ENCODE measurements around the gene RUNX2.
A peak's percentile ranks its signal among the peaks of the same experiment; 100 is the strongest.
"Not testable (repeated sequence)": the region's sequence is repeated elsewhere in the genome, so short reads cannot be mapped to it uniquely, and the experiment has no call there.

RUNX2 gene

DNA sequence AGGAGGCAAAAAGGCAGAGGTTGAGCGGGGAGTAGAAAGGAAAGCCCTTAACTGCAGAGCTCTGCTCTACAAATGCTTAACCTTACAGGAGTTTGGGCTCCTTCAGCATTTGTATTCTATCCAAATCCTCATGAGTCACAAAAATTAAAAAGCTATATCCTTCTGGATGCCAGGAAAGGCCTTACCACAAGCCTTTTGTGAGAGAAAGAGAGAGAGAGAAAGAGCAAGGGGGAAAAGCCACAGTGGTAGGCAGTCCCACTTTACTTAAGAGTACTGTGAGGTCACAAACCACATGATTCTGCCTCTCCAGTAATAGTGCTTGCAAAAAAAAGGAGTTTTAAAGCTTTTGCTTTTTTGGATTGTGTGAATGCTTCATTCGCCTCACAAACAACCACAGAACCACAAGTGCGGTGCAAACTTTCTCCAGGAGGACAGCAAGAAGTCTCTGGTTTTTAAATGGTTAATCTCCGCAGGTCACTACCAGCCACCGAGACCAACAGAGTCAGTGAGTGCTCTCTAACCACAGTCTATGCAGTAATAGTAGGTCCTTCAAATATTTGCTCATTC is at the start of gene RUNX2:
RUNX2 (plus strand) TSS at position 375 of the 567 bp plus-strand sequence. CDS start 397 bp downstream, outside the sequence.
- DNase-seq (ENCODE audit: low read depth) = peak; percentile 22

DNA sequence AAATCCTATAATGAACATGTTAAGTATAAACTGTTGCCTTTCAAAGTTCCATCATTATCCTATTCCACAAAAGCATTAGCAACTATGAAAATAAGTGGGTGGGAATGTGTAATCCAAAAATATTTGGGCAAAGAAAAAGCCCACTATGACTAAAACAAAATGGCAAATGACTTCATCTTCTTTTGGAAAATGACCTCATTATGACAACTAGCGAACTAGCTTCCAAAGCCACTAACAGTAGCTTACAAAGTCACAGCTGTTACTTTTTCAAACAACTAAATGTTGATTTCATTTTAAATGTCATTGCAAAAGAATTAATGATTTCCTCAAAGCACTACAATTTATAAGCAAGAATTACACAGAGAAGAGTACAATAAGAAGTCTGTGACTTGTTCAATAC is 49.8 kb upstream of the RUNX2 start:
- DNase-seq (ENCODE audit: low read depth) = no peak

DNA sequence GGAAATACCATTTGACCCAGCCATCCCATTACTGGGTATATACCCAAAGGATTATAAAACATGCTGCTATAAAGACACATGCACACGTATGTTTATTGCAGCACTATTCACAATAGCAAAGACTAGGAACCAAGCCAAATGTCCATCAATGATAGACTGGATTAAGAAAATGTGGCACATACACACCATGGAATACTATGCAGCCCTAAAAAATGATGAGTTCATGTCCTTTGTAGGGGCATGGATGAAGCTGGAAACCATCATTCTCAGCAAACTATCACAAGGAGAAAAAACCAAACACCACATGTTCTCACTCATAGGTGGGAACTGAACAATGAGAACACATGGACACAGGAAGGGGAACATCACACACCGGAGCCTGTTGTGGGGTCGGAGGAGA is 41.4 kb upstream of the RUNX2 start:
- not testable (repeated sequence) for DNase-seq (ENCODE audit: low read depth)

DNA sequence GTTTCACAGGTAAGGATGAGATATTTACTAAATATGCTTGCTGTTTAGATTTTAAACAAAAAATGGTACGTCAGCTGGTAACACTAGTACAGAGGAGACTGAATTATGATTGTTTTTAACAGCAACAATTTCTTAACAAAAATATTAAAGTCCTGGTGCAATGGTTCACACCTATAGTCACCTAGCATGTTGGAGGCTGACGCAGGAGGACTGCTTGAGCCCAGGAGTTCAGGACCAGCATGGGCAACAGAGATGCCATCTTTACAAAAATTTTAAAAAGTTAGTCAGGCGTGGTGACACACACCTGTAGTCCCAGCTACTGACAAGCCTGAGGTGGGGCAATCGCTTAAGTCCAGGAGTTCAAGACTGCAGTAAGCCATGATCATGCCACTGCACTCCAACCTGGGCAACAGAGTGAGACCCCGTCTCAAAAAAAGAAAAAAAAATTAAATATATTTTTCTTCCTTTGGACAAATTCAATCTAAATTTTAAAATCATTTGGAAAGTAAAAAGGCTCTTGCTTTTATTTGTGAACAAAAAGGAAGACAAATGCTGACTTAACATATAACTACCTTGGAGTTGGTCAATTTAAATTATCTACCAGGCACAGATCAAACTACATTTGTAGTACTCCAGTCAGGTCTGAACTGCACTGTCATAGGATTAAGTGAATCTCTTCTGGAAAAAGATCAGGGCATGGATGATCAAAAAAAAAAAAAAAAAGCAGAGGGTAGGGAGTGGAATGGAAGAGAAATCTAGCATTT is 38.2 kb upstream of the RUNX2 start:
- no peak for DNase-seq (ENCODE audit: low read depth)

DNA sequence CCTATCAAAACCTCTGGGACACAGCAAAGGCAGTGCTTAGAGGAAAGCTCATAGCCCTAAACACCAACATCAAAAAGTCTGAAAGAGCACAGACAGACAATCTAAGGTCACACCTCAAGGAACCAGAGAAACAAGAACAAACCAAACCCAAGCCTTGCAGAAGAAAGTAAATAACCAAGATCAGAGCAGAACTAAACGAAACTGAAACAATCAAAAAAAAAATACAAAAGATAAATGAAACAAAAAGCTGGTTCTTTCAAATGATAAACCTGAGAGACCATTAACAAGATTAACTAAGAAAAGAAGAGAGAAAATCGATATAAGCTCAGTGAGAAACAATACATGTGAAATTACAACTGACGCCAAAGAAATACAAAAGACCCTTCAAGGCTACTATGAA is 34.8 kb upstream of the RUNX2 start:
- DNase-seq (ENCODE audit: low read depth) = no peak

DNA sequence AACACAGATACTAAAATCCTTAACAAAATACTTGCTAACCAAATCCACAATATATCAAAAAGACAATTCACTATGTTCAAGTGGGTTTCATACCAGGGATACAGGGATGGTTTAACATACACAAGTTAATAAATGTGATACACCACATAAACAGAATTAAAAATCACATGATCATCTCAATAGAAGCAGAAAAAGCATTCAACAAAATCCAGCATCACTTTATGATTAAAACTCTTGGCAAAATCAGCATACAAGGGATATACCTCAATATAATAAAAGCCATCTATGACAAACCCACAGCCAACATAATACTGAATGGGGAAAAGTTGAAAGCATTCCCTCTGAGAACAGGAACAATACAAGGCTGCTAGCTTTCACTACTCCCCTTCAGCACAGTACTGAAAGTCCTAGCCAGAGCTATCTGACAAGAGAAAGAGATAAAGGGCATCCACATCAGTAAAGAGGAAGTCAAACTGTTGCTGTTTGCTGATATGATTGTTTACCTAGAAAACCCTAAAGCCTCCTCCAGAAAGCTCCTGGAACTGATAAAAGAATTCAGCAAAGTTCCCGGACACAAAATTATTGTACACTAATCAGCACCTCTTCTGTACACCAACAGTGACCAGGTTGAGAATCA is 33.9 kb upstream of the RUNX2 start:
- DNase-seq (ENCODE audit: low read depth) = not testable (repeated sequence)

DNA sequence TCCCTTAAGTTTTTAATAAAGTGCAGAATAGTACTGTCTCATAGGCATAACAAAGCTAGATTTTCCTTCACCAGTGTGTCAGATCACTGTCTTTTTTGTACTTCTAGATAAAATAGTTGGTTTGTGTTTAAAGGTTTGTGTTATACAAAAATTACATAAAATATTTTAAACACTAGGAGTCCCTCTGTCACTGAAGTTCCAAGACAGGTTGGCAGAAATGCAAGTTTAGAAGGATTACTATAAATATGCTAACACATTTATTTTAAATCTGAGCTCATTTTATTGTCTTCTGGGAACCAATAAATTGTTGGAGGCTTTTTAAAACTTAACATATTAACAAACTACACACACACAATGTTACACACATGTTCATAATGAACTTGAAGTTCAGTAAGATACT is 30.8 kb upstream of the RUNX2 start:
- no peak for DNase-seq (ENCODE audit: low read depth)

DNA sequence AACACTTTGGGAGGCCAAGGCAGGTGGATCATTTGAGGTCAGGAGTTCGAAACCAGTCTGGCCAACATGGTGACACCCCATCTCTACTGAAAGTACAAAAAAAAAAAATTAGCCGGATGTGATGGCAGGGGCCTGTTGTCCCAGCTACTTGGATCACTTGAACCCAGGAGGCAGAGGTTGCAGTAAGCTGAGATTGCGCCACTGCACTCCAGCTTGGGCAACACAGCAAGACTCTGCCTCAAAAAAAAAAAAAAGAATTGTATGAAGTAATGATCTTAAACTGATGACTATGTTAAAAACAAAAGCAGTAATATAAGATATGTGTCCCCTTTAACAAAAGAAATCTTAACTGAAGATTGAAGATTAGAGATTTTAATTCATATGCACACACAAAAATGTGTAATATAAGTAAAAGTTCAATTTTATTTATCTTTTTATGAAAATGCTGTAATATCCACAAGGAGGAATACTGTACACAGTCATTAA is 29.0 kb upstream of the RUNX2 start:
- no peak for DNase-seq (ENCODE audit: low read depth)

DNA sequence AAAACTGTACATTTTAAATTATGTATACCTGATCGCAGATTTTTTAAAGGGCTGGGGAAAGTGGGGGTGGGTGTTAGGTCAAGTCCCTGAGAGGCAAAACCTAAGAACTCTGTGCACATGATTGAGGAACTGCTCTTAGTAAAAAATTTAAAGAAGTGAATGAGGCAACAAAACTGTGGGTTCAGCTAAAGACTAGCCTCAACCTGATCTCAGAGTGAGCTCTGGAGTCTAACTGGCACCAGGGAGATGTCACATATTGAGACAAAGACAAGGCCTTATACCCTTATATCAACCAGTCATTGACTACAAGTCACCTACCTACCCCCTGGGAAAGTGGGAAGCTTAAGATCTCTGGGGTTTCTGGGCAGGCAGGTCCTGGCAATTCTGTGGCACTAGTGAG is 27.4 kb upstream of the RUNX2 start:
- no peak for DNase-seq (ENCODE audit: low read depth)

DNA sequence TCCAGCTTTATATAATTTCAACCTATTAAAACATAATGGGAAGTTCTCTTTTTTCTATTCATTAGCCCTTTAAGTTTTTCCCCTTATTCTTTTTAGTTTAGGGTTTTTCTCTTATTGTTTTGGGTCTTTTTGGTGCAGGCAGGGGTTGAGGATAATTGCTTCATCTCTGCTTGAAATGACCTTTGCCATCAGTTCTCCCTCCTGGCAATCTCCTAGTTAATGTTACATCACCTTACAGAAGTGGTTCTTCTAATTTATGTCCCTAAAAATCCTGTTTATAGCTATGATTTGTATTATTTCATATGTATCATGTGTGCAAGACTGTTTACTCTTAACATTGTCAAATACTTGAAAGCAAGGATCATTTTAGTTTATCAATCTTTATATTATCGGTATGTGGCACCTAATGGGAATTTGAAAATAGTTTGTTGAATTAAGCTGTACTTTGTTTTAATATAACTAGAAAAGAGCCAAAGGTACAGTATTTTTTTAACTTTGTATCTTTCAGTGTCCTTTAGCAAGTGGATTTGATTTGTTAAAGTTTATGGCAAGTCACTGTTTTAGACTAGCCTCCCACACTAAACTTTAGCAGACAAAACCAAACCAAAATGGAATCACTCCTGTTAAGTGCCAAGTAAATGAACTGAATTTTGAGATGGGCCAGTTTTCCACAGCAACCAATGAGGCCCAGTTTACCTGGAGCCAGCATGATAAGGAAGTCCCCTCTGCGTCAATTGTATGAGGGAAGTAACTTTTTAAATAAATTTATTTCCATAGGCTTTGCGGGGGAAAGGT is 26.6 kb upstream of the RUNX2 start:
- DNase-seq (ENCODE audit: low read depth) = no peak

DNA sequence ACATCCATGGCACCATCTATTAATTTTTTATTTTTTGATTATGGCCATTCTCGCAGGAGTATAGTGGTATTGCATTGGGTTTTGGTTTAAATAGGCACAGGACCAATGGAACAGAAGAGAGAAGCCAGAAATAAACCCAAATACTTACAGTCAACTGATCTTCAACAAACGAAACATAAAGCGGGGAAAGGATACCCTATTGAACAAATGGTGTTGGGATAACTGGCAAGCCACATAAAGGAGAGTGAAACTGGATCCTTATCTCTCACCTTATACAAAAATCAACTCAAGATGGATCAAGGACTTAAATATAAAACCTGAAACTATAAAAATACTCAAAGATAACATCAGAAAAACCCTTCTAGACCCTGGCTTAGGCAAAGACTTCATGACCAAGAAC is 25.3 kb upstream of the RUNX2 start:
- no peak for DNase-seq (ENCODE audit: low read depth)

DNA sequence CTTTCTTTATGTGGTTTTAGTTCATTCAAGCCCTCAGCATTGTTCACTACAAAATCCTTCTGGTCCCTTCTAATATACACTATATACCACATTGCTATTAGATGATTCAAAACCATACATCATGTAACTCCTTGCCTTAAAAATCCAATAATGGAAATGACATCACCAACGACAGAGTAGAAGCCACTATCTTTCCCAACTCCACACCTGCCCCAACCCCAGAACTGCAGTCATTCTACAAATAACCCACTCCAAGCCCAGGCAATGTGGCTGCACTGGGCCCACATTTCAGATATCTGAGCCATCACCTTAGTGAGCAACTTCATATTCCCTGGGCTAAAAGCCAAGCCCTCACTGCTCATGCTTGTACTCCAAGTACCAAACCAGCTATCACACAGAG is 22.6 kb upstream of the RUNX2 start:
- DNase-seq (ENCODE audit: low read depth) = no peak

DNA sequence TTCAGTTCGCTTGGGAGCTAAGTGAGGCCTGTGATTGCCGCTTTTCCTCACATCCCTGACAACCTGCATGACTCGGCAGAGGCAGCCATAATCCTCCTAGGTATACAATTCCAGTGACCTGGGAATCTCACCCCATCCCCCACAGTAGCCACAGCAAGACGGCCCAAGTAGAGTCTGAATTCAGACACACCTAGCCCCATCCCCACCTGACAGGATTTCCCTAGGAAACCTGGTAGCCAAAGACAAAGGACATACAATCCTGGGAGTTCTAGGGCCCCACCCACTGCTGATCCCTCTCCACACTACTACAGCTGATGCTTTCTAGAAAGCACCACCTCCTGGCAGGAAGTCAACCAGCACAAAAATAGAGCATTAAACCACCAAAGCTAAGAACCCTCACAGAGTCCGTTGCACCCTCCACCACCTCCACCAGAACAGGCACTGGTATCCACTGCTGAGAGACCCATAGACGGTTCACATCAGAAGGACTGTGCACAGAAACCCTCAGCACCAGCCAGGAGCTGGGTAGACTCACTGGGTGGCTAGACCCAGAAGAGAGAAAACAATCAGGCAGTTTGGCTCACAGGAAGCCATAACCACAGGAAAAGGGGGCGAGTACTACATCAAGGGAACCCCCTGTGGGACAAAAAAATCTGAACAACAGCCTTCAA is 17.9 kb upstream of the RUNX2 start:
- DNase-seq (ENCODE audit: low read depth) = no peak

DNA sequence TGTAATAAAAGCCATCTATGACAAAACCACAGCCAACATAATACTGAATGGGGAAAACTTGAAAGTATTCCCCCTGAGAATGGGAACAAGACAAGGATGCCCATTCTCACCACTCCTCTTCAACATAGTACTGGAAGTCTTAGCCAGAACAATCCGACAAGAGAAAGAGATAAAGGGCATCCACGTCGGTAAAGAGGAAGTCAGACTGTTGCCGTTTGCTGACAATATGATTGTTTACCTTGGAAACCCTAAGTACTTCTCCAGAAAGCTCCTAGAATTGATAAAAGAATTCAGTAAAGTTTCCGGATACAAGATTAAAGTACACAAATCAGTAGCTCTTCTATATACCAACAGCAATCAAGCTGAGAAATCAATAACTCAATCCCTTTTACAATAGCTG is 14.0 kb upstream of the RUNX2 start:
- DNase-seq (ENCODE audit: low read depth) = no peak

DNA sequence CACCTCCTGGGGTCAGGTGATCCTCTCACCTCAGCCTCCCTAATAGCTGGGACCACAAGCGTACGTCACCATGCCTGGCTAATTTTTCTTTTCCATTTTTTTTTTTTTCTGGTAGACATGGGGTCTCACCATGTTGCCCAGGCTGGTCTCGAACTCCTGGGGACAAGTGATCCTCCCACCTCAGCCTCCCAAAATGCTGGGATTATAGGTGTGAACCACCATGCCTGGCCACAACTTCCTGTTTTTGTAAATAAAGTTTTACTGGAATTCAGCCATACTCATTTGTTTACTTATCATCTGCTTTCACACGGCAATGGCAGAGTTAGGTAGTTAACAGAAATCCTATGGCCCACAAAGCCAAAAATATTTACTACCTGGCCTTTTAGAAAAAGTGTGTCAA is 7.8 kb upstream of the RUNX2 start:
- DNase-seq (ENCODE audit: low read depth) = no peak

DNA sequence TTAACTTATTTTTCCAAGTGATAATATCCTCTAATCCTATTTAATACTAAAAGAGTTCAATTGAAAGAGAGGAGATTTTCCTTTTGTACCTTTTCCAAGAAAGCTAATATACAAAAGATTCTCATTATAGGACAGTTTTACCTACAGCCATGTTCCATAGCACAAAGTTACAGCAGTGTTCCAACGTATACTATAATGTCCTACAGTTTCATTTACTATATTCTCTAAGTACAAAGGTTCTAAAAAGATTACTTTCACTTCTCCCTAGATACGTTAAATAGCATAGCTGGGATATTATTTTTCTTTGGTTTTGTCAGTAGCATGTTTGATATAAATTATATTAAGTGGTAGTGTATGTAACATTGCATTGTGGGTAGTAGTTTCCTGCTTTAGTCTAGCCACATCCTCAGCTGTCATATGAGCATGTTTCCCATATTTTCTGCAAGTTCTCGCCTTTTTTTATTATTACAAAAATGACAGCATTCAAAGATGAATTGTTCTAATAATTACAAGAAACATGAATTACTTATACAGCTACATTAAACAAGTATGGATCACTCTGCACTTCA is 4.4 kb upstream of the RUNX2 start:
- DNase-seq (ENCODE audit: low read depth) = no peak

DNA sequence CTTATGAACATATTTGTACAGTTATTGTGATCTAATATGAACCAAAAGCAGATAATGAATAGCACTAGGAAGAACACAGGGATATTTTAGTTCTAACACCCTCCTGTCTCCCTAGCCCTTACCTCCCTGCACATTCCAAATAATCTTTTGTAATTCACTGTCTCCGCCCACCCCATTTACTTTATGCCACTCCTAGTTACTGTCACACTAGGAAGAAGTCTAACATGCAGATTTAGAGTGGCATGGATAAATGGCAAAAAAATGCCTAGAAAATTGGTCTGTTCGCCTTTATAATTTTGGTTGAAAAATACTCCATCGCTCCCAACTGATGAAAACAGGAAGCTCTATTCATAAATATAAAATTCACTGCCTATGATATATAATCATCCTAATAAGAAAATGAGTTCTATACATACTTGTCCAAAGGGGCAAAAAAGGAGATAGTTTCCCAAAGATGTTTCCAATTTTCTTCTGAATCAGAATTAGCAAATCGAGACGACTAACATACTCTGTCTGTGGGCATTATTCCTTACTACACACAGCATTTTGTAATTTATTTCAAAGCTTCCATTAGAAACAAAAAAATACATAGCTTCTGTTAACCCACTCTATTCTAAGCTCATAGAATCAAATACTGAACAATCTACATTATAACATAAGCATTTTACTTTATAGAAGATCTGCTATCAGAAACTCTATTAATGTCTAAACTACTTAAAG is 1.3 kb upstream of the RUNX2 start:
- no peak for DNase-seq (ENCODE audit: low read depth)

DNA sequence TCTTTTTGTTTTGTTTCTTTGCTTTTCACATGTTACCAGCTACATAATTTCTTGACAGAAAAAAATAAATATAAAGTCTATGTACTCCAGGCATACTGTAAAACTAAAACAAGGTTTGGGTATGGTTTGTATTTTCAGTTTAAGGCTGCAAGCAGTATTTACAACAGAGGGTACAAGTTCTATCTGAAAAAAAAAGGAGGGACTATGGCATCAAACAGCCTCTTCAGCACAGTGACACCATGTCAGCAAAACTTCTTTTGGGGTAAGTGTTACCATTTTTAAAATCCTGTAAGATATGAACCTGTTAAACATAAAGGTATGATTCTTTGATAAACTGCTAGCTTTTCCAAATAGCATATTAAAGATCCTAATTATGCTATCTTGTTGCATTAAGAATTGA is 393 bp downstream of the RUNX2 start:
- DNase-seq (ENCODE audit: low read depth) = no peak

DNA sequence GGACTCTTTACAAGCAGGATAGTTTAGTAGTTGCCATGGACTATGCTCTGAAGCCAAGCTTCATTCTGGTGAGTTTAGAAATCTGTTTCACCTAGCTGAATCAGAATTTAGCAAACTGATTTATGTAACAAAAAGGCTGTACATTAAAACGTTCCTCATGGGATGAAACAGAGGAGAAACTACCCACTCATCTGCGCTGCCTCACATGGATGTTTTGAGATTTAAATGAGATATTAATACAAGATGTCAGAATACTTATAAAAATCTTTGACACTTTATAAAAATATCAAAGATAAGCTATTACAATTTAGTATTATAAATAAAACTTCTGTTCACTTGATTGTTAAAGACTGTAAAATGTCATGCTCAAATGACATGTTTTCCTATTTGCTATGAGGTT is 16.8 kb downstream of the RUNX2 start:
- DNase-seq (ENCODE audit: low read depth) = no peak

DNA sequence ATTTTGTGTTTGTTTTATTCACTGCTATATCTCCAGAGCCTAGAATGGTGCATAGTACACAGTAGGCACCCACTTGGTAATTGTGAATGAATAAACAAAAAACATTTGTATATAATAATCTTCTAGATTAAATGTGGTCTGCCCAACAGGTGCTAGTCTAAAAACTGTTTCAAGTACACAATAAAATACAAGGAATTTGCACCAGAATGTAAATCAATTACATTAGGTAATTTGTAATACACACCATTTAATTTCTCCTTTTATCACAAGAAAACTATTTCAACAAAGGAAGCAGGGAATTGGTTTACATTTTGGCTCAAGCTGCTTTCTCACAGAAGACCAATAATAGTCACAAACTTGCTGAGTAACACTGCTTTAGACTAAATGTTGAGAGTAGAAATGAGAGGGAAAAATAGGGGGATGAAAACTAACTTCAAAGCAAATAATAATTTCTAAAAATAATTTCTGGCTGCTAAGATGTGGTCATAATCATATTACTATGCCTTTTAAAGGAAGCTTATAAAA is 22.1 kb downstream of the RUNX2 start:
- no peak for DNase-seq (ENCODE audit: low read depth)

DNA sequence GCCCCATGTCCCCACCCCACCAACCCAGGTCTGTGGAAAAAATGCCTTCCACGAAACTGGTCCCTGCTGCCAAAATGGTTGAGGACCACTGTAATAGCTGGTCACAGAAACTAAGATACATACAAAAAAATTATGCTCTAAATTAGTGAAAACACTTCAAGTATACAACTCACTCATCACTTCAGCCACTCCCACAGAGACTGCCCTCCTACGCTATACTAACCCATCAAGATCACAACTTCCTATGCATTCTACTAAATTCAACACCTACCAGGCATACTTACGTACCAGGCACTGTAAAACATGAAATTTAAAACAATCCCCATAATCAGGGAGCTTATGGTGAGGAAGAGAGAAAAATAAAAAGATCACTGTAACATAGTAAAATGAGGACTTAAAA is 22.9 kb downstream of the RUNX2 start:
- DNase-seq (ENCODE audit: low read depth) = no peak
